ENCODE results near the gene EFCAB14. TPM values are rescaled to one million over a fixed set of nuclear protein-coding genes. Genes with fewer than 3 reads are reported as not detected.
"Not testable (repeated sequence)": the region's sequence is repeated elsewhere in the genome, so short reads cannot be mapped to it uniquely, and the experiment has no call there.

The EFCAB14 gene
- polyA plus RNA-seq, 1 donor (not counting 4 experiments of a cell fraction or from before 2014, with no cell fraction given): 61.8 TPM

DNA sequence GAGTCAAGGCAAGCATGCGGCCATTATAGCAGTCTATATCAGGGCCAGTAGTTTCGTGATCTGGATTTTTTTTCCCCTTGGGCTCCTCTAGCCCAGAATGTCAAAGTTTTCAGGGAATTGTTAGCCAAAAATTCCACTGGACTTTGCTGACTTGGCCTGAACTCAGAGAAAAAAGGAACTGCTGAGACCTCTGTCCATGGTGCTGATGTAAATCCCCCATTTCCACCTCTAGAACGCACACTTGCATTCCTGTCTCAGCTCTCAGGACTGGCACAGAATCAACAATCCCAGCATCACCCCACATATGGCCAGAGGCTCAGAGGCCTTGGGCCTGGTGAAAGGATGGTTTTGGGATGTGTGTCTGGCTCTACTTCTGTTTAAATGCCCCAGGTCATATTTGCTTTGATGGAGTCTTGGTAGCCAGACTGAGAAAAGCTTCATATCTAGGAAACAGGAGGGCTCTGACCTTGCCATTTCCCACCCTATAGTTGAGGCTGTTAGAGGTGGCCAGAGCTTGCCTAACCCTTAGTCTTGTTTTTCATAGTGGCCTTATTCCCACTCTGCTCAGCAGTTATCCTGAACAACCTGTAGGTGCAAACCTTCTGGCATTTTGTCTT lies 16.9 kb upstream of the EFCAB14 start:
- Histone ChIP-seq H3K9ac (ENCODE audit: control insufficient read depth, extremely low read depth, insufficient read depth, low read length) (no peak overlapping the region), H3K4me3 (ENCODE audit: control insufficient read depth in 2 of 3, extremely low read depth in 1 of 3, insufficient read depth in 2 of 3, low read depth in 1 of 3, low read length in 3 of 3) (no peak overlapping the region), H3K4me1 (ENCODE audit: control insufficient read depth, extremely low read depth, insufficient read depth, low read length) (no peaks in the 10 kb centered on the region), H3K4me2 (ENCODE audit: control insufficient read depth, extremely low read depth, insufficient read depth, low read depth, low read length) (no peak overlapping the region), H3K27me3 (ENCODE audit: control insufficient read depth, extremely low read depth, insufficient read depth, low read length) (no peaks in the 10 kb centered on the region), H3K79me2 (ENCODE audit: control insufficient read depth, insufficient read depth, low read length) (no peaks in the 10 kb centered on the region), H4K20me1 (ENCODE audit: control insufficient read depth, extremely low read depth, insufficient read depth, low read length) (no peaks in the 10 kb centered on the region), H3K9me3 (ENCODE audit: control insufficient read depth, low read depth, low read length) (no peaks in the 10 kb centered on the region), H3K36me3 (ENCODE audit: control insufficient read depth in 2 of 2, extremely low read depth in 1 of 2, insufficient read depth in 2 of 2, low read length in 2 of 2) (no peaks in the 10 kb centered on the region), H2AFZ (ENCODE audit: control insufficient read depth, low read length) (no peak overlapping the region), H3K27ac (ENCODE audit: control insufficient read depth, insufficient read depth, low read length) (no peak overlapping the region), H3K9me1 (ENCODE audit: control insufficient read depth, extremely low read depth, insufficient read depth, low read length) (no peaks in the 10 kb centered on the region)
- no peak for TF ChIP-seq EZH2 (IDR thresholded peaks at IDR 0.05; ENCODE audit: low read length)
- peak; percentile 61 to 74 (median 63) for TF ChIP-seq CTCF (optimal IDR thresholded peaks at IDR 0.05 in 1 of 3, IDR thresholded peaks at IDR 0.05 in 1 of 3, conservative IDR thresholded peaks at IDR 0.05 in 1 of 3; ENCODE audit: extremely low read depth in 1 of 3, insufficient read depth in 2 of 3, low read length in 3 of 3)
- FAIRE-seq (peak; percentile 77), DNase-seq (ENCODE audit: low read depth, low spot score) (no peak)
- dilution Hi-C loops (cut with MboI; ENCODE audit: extremely low pct_ligation_motif_present, low sequenced_read_pairs): loop anchor here (5.0 kb wide), 1 partner anchor 241 kb away; no protein-coding TSS in a partner anchor

DNA sequence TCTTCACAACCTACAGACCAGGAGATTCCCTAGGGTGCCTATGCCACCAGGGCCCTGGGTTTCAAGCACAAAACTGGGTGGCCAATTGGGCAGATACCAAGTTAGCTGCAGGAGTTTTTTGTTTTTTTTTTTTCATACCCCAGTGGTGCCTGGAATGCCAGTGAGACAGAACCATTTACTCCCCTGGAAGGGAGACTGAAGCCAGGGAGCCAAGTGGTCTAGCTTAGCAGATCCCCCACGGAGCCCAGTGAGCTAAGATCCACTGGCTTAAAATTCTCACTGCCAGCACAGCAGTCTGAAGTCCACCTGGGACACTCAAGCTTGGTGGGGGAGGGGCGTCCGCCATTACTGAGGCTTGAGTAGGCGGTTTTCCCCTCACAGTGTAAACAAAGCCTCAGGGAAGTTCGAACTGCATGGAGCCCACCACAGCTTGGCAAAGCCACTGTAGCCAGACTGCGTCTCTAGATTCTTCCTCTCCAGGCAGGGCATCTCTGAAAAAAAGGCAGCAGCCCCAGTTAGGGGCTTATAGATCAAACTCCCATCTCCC lies 9.5 kb upstream of the EFCAB14 start:
- H3K4me1 ChIP-seq (ENCODE audit: control insufficient read depth, extremely low read depth, insufficient read depth, low read length); H3K79me2 ChIP-seq (ENCODE audit: control insufficient read depth, insufficient read depth, low read length); H3K36me3 ChIP-seq (ENCODE audit: control insufficient read depth in 2 of 2, extremely low read depth in 1 of 2, insufficient read depth in 2 of 2, low read length in 2 of 2); H3K4me2 ChIP-seq (ENCODE audit: control insufficient read depth, extremely low read depth, insufficient read depth, low read depth, low read length); H3K9ac ChIP-seq (ENCODE audit: control insufficient read depth, extremely low read depth, insufficient read depth, low read length); H3K4me3 ChIP-seq (ENCODE audit: control insufficient read depth in 2 of 3, extremely low read depth in 1 of 3, insufficient read depth in 2 of 3, low read depth in 1 of 3, low read length in 3 of 3); H3K27me3 ChIP-seq (ENCODE audit: control insufficient read depth, extremely low read depth, insufficient read depth, low read length); dilution Hi-C loops (cut with MboI; ENCODE audit: extremely low pct_ligation_motif_present, low sequenced_read_pairs); H3K9me3 ChIP-seq (ENCODE audit: control insufficient read depth, low read depth, low read length); DNase-seq (ENCODE audit: low read depth, low spot score); H3K27ac ChIP-seq (ENCODE audit: control insufficient read depth, insufficient read depth, low read length); H3K9me1 ChIP-seq (ENCODE audit: control insufficient read depth, extremely low read depth, insufficient read depth, low read length); H2AFZ ChIP-seq (ENCODE audit: control insufficient read depth, low read length); FAIRE-seq; H4K20me1 ChIP-seq (ENCODE audit: control insufficient read depth, extremely low read depth, insufficient read depth, low read length): not testable (repeated sequence)

- no peaks in the 10 kb centered on the region for H3K9me1 ChIP-seq (ENCODE audit: control insufficient read depth, extremely low read depth, insufficient read depth, low read length)
- dilution Hi-C loops (cut with MboI; ENCODE audit: extremely low pct_ligation_motif_present, low sequenced_read_pairs): no loop called here
- no peak overlapping the region for H3K27ac ChIP-seq (ENCODE audit: control insufficient read depth, insufficient read depth, low read length)
- no peak overlapping the region for H3K4me2 ChIP-seq (ENCODE audit: control insufficient read depth, extremely low read depth, insufficient read depth, low read depth, low read length)
- peaks cover 6% of the 10 kb centered on the region for H3K27me3 ChIP-seq (ENCODE audit: control insufficient read depth, extremely low read depth, insufficient read depth, low read length)
- H3K79me2 ChIP-seq (ENCODE audit: control insufficient read depth, insufficient read depth, low read length): no peaks in the 10 kb centered on the region
- no peaks in the 10 kb centered on the region for H4K20me1 ChIP-seq (ENCODE audit: control insufficient read depth, extremely low read depth, insufficient read depth, low read length)
- TF ChIP-seq EZH2 (IDR thresholded peaks at IDR 0.05; ENCODE audit: low read length) (no peak), CTCF (optimal IDR thresholded peaks at IDR 0.05 in 1 of 3, IDR thresholded peaks at IDR 0.05 in 1 of 3, conservative IDR thresholded peaks at IDR 0.05 in 1 of 3; ENCODE audit: extremely low read depth in 1 of 3, insufficient read depth in 2 of 3, low read length in 3 of 3) (no peak)
- no peak overlapping the region for H3K9ac ChIP-seq (ENCODE audit: control insufficient read depth, extremely low read depth, insufficient read depth, low read length)
- H3K4me1 ChIP-seq (ENCODE audit: control insufficient read depth, extremely low read depth, insufficient read depth, low read length): peaks cover 9% of the 10 kb centered on the region
- H3K4me3 ChIP-seq (ENCODE audit: control insufficient read depth in 2 of 3, extremely low read depth in 1 of 3, insufficient read depth in 2 of 3, low read depth in 1 of 3, low read length in 3 of 3): no peak overlapping the region
- no peak for DNase-seq (ENCODE audit: low read depth, low spot score)
- H2AFZ ChIP-seq (ENCODE audit: control insufficient read depth, low read length): no peak overlapping the region
- no peaks in the 10 kb centered on the region for H3K36me3 ChIP-seq (ENCODE audit: control insufficient read depth in 2 of 2, extremely low read depth in 1 of 2, insufficient read depth in 2 of 2, low read length in 2 of 2)
- H3K9me3 ChIP-seq (ENCODE audit: control insufficient read depth, low read depth, low read length): no peaks in the 10 kb centered on the region
- FAIRE-seq: no peak
Measured at GRCh38 chr1:46725736-46726108, 6.8 kb upstream of the EFCAB14 start.

Data from keratinocyte (primary cell).